ENCODE results near the gene RPL29.

The RPL29 gene

GRCh38 chr3:51963951-51964451 is 31.7 kb downstream of the RPL29 start:
- DNase-seq (ENCODE audit: low read depth) = no peak

DNA sequence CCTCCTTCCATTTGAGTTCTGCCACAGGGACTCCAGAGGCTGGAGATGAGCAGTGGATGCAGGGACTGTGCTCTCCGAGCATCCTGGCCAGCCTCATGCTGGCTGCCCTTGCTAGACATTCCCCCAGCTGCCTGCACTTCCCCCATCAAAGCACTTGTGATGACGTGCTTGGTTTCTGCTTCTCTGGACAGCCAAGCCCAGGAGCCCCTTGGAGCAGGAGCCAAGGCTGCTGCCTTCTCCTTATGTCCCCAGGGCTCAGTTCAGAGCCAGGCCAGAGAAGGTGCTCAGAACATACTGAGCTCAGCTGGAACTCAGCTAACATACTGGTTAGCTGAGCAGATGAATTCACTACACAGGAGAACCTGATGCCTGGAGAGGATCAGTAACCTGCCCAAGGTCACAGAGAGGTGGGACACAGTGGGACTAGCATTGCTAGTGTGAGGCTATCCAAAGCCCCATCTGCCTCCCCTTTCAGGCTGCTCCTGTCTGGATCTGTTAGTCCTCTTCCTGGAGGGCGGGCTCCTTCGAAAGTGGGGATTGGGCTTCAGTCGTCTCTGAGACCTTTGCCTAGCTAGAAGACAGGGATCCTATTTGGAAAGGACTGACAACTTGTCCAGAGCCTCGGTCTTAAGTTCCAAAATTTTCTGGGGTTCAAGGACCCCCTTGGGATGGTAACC is 32.7 kb downstream of the RPL29 start:
- no peak for DNase-seq (ENCODE audit: low read depth)

- no peak for DNase-seq (ENCODE audit: low read depth)
Observed at GRCh38 chr3:51961602-51962569, 33.8 kb downstream of the RPL29 start.

- DNase-seq (ENCODE audit: low read depth) = no peak
Observed at GRCh38 chr3:51961011-51961410, 34.7 kb downstream of the RPL29 start.

- DNase-seq (ENCODE audit: low read depth) = no peak
Observed at GRCh38 chr3:51960386-51960785, 35.3 kb downstream of the RPL29 start.

GRCh38 chr3:51959651-51960050 is 36.0 kb downstream of the RPL29 start:
- DNase-seq (ENCODE audit: low read depth) = no peak

DNA sequence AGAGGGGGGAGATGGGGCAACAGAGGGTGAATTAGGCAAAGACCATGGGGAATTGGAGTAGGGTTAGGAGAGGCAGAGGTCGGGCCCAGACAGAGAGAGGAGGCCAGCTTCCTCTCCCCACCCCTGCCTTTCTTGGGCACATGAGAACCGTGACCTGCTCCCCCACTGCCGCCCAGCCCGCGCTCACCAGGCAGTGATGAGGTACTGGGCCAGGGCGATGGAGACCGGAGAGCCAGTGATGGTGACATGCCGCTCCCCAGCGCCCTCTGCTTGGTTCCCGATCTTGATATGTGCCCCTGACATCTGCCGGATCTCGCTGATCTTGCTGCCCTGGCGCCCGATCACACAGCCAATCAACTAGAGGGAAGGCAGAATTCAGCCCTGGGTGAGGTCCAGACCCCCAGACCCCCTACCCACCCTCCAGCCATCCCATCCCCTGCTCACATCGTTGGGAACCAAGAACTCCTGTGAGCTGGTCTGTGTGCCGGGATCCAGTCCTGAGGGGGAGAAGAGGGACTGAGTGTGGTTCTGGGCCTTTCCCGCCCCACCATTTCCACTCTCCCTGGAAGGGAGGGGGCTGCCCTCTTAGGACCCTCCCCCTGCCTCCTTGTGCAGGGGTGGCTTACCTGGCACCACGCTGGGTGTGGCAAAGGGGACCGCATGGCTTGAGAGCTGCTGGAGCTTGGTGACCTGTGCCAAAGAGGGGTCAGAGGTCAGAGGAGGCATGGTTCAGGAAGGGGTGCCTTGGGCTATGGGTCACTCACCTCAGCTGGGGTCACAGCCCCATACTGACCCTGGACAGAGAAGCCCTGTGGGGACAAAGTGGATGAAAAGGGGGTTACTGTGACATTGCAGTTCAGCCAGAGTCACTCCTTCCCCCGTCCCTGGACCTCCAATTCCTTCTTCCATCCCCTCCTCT is 36.8 kb downstream of the RPL29 start:
- no peak for DNase-seq (ENCODE audit: low read depth)

DNA sequence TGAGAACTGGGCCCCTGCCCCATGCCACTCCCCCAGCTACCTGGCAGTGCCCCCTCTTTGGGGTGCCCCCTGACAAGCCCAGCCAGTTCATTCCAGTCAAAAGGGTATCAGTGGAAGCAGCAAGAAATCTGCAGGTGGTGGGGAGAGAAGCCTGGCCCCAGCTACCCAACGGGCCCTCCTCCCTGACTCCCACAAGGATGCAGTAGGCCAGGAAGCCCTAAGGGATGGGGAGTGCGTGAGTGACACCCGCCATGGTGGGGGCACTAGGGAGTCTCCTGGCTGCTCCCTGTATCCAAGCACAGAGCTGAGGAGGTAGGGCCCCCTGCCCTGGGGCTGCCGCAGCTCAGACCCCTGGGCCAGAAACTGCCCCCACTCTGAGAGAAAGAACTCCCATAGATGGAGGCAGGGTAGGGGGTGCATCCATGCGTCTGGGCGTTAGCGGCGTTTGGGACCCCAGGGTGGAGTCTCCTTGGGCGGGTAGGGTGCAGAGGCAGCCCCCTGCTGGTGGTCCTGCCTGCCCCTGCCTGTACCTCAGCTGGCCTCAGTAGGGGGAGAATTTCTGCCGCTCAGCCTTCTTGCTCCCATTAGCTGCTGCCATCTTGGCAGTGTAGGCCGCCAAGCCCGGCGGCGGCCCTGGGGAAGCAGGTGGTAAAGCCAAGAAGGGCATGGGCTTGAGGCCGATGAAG is 38.0 kb downstream of the RPL29 start:
- no peak for DNase-seq (ENCODE audit: low read depth)

DNA sequence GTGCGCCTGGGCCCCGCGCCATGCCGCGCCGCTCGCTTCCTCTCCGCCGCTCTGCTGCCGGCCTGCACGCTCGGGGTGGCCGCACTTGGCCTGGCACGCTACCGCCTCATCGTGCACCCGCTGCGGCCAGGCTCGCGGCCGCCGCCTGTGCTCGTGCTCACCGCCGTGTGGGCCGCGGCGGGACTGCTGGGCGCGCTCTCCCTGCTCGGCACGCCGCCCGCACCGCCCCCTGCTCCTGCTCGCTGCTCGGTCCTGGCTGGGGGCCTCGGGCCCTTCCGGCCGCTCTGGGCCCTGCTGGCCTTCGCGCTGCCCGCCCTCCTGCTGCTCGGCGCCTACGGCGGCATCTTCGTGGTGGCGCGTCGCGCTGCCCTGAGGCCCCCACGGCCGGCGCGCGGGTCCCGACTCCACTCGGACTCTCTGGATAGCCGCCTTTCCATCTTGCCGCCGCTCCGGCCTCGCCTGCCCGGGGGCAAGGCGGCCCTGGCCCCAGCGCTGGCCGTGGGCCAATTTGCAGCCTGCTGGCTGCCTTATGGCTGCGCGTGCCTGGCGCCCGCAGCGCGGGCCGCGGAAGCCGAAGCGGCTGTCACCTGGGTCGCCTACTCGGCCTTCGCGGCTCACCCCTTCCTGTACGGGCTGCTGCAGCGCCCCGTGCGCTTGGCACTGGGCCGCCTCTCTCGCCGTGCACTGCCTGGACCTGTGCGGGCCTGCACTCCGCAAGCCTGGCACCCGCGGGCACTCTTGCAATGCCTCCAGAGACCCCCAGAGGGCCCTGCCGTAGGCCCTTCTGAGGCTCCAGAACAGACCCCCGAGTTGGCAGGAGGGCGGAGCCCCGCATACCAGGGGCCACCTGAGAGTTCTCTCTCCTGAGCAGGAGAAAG is 39.6 kb downstream of the RPL29 start:
- no peak for DNase-seq (ENCODE audit: low read depth)

DNA sequence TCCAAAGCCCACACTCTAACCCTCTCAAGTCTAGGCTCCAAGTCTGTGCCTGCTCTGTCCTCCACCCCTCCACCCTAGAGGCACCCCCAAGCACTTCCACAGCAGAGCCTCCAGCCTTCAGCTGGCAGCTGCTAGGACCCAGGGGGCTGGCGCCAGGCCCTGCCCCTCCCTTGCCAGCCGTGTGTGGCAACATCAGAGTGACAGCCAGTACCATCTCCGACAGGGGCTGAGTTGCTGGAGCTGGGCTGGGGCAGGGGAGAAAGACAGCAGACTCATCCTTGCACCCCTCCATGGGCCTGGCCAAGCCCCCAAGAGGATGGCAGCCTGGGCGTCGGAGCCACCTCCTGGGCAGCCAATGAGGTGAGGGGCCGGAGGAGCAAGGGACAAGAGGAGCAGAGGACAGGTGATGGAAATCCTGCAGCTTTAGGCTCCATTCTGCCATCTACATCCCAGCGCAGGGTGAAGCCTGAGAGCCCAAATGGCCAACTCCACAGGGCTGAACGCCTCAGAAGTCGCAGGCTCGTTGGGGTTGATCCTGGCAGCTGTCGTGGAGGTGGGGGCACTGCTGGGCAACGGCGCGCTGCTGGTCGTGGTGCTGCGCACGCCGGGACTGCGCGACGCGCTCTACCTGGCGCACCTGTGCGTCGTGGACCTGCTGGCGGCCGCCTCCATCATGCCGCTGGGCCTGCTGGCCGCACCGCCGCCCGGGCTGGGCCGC is 40.4 kb downstream of the RPL29 start, which contains the start of gene GPR62:
Gene GPR62, plus strand, starts transcription at position 207 of the 718 bp plus-strand sequence. Its CDS starts 272 bp downstream, at position 479.
- no peak for DNase-seq (ENCODE audit: low read depth)

DNA sequence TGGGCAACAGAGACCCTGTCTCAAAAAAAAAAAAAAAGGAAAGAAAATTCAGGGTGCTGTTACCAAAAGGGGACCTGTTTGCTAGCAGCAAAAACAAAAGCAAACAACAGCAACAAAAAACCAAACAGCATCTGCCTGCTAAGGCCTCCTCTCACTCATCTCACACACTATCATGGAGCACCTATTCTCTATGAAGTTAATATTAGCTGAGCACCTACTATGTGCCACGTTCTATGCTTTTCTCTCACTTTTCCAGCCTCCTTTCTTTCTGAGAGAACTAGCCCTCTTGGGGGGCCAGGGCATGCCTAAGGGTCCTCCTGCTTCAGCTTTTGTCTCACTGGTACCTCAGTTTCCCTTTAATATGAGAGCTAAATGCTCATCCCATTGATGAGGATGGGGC is 41.0 kb downstream of the RPL29 start:
- DNase-seq (ENCODE audit: low read depth) = no peak

DNA sequence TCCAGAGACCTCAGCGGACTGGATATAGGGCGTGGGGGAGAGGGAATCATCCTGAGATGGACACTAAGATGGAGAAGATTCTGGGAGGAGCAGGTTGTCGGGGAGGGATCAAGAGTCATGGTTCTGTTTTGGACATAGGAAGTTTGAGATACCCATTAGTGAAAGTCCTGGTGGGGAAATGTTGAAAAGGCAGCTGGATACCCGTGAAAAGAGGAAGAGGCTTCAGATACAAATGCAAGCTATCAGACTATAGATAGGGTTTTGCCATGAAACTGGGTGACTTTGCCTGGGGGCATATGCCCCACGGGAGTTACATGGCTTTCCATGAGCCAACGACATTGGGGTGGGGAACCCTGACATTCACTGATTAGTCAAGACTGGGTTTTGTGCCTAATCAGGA is 41.6 kb downstream of the RPL29 start:
- no peak for DNase-seq (ENCODE audit: low read depth)

DNA sequence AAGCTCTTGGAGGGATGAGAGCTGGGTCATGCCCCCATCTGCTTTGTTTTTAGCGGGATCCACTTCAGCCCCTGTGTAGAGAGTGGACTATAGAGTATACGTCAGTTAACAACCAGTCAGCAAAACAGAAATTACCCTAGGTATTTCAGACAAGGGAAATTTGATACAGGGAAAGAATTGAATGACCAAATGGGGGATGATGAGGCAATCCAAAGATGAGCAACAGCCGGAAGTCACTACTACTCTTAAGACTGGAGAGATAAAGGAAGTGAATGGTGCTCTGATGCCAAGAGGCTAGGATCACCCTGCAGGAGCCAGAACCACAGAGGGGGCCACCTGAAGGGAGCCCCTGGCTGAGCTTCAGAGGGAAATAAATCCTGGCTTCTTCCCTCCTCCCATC is 42.2 kb downstream of the RPL29 start:
- no peak for DNase-seq (ENCODE audit: low read depth)

DNA sequence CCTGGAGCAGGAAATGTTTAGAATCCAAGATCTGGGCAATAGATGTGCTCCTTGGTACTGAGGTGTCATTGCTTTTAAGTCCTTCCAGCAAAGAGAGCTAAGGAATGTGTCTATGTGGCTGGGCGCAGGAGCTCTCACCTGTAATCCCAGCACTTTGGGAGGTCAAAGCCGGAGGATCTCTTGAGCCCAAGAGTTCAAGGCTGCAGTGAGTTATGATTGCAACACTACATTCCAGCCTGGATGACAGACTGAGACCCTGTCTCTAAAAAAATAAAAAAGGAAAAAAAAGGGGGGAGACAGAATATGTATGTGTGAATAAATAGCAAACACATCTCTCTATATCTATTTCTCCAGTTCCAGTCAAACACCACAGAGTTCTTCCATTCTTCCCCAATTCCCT is 44.8 kb downstream of the RPL29 start:
- DNase-seq (ENCODE audit: low read depth) = no peak

- no peak for DNase-seq (ENCODE audit: low read depth)
Observed at GRCh38 chr3:51949121-51949520, 46.6 kb downstream of the RPL29 start.

DNA sequence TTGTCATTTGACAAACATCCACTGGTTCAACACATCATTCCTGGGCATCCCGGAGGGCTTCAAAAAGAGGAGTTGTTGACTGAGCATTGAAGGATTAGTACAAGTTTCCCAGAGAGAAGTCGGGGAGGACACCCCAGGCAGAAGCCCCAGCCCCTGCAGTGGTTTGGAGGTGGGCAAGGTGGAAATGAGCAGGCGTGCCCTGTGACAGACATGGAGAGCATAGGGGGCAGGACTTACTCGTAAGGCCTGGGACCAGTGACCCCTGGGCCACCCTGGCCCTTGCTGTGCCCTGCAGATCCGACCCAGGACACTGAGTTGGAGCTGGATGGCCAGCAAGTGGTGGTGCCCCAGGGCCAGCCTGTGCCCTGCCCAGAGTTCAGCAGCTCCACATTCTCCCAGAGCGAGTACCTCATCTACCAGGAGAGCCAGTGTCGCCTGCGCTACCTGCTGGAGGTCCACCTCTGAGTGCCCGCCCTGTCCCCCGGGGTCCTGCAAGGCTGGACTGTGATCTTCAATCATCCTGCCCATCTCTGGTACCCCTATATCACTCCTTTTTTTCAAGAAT is 47.6 kb downstream of the RPL29 start:
- no peak for DNase-seq (ENCODE audit: low read depth)

DNA sequence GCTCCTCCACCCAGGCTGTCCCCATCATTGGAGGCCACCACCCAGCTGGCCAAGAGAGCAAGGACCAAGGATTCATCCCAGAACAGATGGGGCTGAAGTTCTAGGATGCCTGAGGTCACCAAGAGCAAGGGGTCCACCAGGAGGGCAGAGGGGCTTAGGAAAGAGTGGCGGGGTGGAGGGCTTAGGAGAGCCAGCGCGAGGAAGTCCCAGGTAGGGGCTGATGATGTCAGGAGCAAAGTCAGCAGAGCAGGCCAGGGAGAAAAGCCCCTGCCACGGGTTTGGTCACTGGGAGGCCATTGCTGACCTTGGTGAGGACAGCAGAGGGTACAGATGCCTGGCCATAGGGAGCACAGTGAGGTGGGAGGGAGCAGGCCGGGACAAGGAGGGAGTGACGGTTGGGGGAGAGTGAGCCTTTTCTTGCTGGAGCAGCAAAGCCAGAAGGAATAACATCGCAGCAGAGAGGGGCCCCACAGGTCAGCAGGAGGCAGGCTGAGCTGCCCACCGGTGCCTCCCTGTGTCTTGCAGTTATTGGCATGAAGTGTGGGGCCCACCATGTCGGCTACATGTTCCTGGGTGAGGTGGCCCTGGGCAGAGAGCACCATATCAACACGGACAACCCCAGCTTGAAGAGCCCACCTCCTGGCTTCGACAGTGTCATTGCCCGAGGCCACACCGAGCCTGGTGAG is 48.3 kb downstream of the RPL29 start:
- no peak for DNase-seq (ENCODE audit: low read depth)

- DNase-seq (ENCODE audit: low read depth) = no peak
Observed at GRCh38 chr3:51946796-51947195, 48.9 kb downstream of the RPL29 start.
